ENCODE measurements around the gene SIRT6.
"Not testable (repeated sequence)": the region's sequence is repeated elsewhere in the genome, so short reads cannot be mapped to it uniquely, and the experiment has no call there.

SIRT6 gene

DNA sequence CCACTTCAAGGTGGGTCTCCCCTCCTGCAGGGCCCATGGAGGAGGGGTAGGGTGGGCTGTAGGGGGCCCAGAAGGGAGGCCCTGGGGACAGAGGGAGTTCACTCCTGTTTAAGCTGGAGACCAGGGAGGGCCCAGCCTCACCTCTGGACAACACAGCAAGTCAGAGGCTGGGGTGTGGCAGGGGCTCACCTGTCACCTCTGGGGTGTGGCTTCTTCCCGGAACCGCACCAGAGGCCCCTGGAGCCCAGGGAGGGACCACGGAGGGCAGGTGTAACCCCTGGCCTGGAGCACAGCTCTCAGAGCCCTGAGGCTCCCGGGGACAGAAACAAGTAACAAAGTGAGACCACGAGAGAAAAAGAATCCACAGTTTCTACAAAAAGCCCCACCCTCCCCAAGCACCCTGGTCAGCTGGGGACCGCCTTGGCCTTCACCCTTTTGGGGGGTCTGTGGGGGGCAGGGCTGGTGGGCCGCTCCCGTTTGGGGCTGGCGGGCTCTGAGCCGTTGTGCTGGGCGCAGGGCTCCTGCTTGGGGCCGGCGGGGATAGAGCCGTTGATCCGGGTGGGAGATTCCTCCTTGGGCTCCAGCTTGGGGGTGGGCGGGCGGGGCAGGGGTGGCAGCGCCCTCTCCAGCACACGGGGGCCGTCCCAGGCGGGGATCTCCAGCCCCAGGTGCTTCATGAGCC lies 8.0 kb downstream of the SIRT6 start:
- no peak for DNase-seq (ENCODE audit: low read depth)

DNA sequence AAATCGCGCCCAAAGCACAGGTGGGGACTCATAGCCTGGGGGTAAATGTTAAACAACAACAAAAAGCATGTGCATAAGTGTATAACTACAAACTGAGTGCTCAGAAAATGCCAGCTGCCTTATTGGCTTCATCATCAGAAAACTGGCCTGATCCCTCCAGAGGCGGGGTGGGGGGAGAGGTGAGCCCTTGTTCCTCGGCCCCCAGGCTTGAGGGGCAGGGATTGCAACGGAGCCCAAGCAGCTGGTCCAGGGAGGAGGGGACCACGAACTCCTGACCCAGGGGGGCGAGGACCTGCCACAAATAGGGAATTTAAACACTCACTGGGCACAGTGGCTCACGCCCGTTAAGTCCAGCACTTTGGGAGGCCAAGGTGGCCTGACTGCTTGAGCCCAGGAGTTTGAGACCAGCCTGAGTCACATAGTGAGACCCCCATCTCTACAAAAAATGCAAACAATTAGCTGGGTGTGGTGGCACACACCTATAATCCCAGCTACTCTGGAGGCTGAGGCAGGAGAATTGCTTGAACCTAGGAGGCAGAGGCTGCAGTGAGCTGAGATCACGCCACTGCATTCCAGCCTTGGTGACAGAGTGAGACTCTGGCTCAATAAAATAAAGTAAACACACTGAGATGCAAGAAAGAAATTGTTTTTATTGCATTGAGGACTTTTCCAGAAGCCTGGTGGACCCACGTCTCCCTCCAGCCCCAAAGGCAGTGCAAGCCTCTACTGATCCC lies 8.7 kb downstream of the SIRT6 start:
- no peak for DNase-seq (ENCODE audit: low read depth)

DNA sequence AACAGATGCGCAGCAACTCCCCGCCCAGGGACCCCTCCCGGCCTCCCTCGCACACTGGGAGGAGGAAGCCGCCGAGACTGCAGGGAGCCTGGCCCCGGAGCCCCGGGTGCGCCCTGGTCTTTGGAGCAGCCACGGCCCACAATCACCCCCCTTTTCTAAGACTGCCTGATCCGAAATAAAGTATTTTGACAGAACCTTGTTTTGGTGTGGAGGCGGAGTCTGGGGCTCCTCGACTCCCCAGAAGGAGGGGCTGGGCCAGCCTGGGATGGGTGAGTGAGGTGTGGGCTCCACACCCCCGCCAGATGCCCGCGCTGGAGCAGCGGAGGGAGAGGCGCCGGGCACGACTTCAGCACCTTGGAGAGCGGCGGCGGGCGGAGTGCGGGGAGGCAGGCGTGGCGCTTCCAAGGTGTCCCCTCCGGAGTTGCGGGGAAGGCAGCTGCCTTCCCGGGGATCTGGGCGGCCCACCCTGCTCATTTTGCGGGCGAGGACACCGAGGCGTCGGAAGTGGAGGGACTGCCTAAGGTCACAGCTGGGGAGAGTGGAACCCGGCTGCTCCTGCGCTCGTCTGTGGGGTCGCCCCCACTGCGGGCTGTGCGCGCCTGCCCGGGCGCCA lies 9.4 kb downstream of the SIRT6 start:
- no peak for DNase-seq (ENCODE audit: low read depth)

DNA sequence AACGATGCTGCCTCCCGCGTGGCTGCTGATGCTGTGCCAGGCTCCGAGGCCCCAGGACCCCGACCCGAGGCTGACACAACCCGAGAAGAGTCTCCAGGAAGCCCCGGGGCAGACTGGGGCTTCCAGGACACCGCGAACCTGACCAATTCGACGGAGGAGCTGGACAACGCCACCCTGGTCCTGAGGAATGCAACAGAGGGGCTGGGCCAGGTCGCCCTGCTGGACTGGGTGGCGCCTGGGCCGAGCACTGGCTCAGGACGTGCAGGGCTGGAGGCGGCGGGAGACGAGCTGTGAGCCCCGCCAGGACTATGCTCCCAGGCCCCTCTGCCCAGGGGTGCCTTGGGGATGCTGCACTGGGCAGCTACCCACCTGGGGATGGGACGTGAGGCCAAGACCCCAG lies 10.7 kb downstream of the SIRT6 start:
- no peak for DNase-seq (ENCODE audit: low read depth)

DNA sequence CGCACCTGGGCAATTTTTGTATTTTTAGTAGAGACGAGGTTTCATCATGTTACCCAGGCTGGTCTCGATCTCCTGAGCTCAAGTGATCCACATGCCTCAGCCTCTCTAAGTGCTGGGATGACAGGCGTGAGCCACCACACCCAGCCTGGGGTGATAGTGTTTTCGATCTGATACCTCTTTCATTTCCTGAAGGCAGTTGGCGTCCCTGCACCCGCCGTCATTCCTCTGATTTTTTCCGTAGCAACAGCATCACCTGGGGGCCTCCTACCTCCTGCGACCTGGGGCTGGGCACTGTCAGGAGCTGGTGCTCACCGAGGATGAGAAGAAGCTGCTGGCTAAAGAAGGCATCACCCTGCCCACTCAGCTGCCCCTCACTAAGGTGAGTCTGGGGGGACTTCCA lies 18.1 kb downstream of the SIRT6 start:
- DNase-seq (ENCODE audit: low read depth) = no peak

DNA sequence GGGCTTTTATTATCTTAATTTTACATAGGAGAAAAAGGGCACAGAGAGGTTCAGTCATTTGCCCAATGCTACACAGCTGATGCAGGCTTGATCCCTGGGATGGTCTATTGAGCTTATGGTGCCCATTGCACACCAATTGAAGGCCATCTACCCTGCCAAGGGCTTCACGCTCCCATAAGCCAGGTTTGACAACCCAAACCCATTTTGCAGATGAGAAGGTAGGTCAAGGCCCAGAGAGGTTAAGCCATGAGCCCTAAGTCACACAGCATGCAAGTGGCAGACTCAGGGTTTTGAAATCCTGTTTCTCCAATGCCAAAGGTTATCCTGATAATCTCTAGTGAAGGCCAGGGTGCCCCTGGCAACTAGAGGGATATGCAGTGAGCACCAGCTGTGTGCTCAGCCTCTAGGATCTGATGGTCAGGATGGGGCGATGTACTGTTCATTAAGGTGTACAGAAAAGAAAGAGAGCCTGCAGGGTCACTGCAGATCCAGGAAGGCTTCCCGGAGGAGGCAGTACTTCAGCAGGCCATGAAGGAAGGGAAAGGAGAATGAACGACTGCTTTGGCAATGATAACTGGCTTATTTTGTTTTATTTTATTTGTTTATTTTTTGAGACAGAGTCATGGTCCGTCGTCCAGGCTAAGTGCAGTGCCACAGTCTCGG lies 20.8 kb downstream of the SIRT6 start:
- no peak for DNase-seq (ENCODE audit: low read depth)

DNA sequence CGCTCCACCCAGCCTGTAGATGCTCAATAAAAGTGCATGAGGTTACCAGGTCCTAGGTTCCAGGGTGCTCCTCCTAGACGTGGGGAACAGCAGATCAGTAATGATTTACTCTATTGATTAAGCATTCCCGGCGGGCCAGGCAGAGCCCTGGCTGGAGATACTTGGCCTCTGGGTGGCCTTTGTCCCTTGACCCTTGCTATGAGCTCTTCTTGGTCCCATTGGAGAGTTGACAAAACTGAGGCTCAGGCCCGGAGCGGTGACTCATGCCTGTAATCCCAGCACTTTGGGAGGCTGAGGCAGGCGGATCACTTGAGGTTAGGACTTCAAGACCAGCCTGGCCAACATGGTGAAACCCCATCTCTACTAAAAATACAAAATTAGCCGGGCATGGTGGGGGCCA lies 24.4 kb downstream of the SIRT6 start:
- not testable (repeated sequence) for DNase-seq (ENCODE audit: low read depth)

DNA sequence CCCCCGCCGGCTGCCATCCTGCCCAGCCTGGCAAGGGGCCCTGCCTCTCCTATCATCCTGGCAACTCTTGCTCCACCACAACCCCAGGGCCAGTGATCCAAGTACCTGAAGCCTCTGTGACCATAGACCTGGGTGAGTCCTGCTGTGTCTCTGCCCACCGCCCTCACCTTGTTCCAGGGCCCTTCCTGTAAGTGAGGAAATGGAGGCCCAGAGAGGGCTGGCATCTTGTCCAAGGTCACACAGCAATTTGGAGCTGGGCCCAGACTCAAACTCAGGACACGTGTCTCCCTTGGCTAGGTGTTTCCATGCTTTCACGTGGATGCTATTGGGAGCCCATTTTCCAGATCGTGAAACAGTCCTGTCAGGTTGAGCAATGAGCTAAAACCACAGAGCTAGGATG lies 25.2 kb downstream of the SIRT6 start:
- DNase-seq (ENCODE audit: low read depth) = no peak

DNA sequence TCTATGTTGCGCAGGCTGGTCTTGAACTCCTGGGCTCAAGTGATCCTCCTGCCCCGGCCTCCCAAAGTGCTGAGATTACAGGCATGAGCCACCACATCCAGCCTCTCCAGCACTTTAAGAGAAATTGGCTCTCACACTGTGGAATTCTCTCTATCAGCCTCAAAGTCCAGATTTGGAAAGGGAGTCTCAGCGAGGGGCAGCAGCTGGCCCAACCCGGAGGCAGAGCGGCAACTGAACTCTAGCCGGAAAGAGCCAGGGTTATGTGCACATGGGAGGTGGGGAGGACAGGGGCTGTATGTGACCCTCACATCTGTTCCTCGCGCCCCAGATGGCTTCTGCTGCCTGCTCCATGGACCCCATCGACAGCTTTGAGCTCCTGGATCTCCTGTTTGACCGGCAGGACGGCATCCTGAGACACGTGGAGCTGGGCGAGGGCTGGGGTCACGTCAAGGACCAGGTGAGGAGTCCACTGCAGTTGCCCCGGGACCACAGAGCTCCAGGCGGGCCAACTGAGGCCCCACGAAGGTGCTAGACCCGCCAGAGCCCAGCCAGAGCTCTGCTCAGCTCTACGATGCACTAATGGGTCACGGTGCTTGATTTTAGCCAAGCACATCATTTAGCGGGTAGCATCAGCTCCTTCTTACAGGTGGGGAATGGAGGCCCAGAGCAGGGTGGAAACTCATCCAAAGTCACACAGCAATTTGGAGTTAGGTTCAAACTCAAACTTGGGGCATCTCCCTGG lies 27.6 kb downstream of the SIRT6 start:
- no peak for DNase-seq (ENCODE audit: low read depth)

DNA sequence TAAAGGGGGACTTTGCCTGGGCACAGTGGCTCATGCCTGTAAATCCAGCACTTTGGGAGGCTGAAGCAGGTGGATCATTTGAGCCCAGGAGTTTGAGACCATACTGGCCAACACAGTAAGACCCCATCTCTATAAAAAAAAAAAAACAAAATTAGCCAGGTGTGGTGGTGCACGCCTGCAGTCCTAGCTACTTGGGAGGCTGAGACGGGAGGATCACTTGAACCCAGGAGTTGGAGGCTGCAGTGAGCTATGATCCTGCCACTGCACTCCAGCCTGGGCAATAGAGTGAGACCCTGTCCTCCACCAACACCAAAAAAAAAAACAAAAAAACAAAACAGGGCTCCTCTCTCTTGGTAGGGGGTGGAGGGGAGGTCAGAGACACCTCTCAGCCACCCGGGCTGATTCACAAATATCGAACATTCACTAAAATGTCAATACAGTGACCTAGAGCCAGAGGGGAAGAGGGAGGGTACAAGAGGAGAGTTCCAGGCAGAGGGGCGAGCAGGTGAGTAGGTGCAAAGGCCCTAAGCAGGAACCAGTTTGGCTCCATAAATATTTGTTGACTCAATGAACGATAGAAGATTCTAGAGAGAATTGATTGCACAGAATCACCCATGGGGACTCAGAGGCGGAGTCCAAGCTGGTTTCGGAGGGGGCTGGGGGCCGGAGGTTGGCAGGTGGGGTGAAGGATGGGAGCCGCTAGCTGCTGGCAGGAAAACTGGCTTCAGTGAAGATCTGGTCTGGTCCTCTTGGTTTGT lies 29.9 kb downstream of the SIRT6 start:
- no peak for DNase-seq (ENCODE audit: low read depth)

DNA sequence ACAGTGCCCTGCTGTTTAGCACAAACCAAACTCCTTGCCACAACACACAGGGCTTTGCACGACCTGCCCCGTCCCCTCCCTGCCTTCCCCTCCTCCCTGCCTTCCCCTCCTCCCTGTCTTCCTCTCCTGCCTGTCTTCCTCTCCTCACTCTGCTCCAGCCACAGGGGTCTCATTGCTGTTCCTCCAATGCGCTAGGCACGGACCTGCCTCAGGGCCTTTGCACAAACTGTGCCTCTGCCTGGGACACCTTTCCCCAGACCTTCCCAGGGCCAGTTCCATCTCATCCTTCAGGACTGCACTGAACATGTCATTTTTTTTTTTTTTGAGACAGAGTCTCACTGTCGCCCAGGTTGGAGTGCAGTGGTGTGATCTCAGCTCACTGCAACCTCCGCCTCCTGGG lies 30.7 kb downstream of the SIRT6 start:
- no peak for DNase-seq (ENCODE audit: low read depth)

DNA sequence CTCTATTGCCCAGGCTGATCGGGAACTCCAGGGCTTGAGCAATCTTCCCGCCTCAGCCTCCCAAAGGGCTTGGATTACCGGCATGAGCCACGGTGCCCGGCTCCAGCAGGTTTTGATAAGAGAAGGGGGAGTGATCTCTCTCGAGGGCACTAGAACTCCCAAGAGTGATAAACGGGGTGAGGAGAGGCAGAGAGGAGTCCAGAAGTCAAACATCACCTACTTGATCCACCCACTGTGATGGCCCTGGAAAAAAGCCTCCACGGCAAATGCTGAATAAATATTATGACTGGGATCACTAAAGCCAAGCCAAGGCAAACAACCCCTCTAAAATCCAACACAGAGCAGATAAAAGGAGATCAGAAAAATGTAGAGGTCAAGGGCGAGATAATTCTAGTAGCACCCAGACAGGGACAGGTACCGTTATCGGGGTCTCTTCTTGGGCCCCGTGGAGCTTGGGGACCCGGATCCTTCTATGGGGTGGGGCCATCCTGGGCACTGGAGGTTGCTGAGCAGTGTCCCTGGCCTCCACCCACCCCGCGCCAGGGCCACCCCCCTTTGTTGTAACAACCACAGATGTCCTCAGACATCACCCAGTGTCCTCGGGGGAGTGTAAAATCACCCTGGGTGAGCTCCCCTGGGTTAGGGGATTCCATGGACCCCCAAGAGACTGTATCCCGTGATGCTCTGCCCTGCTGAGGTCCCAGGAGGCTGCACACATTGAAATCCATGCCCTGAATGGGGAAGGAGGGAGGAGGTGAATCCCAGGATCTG lies 32.7 kb downstream of the SIRT6 start:
- no peak for DNase-seq (ENCODE audit: low read depth)

DNA sequence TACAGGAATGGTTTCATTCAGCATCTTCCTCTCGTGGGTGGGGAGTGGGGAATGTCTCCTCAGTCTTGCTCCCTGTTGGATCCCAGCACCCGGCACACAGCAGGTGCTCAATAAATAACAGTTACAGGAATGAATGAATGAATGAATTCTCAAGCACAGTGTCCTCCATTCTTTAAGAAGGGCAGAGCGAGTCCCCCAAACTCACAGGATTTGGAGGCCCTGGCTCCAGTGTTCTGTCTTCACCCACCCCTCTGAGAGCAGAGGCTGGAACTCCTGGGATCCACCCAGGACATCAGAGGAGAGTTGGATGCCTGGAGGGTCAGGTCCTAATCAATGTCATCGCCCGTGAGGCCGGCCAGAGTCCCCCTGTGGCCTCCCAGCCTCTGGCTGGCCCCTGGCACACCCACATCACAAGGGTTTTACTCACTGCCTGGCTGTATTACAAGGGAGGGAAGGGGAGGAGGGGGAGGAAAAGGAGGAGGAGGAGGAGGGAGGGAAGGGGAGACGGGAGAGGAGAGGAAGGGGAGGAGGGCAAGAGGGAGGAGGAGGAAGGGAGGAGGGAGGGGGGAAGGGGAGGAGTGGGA lies 37.6 kb downstream of the SIRT6 start:
- DNase-seq (ENCODE audit: low read depth) = no peak

DNA sequence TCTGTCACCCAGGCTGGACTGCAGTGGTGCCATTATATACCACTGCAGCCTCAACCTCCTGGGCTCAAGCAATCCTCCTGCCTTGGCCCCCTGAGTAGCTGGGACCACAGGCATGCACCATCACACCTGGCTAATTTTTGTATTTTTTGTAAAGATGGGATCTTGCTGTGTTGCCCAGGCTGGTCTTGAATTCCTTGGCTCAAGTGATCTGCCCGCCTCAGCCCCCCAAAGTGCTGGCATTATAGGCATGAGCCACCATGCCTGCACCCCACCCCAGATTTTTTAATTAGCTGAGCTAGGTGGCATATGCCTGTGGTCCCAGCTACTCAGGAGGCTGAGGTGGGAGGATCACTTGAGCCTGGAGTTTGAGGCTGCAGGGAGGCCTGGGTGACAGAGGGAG lies 39.4 kb downstream of the SIRT6 start:
- not testable (repeated sequence) for DNase-seq (ENCODE audit: low read depth)

DNA sequence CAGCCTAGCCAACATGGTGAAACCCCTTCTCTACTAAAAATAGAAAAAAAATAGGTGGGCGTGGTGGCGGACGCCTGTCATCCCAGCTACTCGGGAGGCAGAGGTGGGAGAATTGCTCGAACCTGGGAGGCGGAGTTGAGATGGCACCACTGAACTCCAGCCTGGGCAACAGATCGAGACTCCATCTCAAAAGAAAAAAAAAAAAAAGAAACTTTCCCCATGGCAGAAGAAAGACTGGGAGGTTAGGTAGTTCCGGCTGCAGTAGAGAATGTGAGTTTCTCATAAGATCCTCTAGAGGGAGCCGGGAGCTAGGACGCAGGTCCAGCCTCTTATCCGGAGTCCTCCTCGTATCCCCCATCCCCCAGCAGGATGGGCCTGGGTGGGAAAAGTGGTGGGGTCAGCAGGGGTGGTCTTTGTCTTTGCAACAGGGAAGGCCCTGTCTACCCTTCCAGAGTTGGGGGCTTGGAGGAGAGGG lies 42.1 kb downstream of the SIRT6 start:
- DNase-seq (ENCODE audit: low read depth) = no peak

DNA sequence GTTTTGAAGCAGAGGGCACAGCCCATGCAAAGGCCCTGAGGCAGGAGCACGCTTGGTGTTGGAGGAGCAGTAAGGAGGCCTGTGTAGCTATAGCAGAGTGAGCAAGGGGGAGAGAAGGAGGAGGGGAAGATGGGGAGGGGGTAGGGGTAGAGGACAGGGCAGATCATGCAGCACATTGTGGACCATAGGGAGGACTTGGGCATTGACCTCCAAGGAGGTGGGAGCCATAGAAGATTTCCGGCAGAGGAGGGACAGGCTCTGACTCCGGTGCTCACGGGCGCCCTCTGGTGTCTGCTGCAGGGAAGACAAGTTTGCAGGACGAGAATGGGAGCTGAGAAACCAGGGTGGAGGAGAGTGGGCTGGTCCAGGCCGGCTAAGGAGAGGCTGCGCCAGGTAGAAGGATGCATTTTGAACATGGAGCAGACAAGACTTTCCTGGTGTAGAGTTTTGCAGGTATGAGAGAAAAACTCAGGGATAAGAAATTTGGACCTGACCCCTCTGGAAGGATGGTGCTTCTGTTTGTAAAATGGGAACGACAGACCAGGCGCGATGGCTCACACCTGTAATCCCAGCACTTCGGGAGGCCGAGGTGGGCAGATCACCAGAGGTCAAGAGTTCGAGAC lies 42.6 kb downstream of the SIRT6 start:
- no peak for DNase-seq (ENCODE audit: low read depth)

DNA sequence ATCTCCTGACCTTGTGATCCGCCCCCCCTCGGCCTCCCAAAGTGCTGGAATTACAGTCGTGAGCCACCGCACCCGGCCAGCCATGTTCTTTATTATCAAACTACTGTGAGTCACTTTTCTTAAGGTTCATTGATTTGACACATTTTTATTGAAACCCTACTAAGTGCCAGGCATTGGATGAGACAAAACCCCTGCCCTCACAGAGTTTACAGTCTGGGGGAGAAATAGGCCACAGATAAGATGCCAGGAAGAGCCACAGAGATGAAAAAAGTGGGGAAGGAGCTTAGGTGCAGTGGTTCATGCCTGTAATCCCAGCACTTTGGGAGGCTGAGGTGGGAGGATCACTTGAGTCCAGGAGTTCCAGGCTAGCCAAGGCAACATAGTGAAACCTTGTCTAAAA lies 43.9 kb downstream of the SIRT6 start:
- no peak for DNase-seq (ENCODE audit: low read depth)

DNA sequence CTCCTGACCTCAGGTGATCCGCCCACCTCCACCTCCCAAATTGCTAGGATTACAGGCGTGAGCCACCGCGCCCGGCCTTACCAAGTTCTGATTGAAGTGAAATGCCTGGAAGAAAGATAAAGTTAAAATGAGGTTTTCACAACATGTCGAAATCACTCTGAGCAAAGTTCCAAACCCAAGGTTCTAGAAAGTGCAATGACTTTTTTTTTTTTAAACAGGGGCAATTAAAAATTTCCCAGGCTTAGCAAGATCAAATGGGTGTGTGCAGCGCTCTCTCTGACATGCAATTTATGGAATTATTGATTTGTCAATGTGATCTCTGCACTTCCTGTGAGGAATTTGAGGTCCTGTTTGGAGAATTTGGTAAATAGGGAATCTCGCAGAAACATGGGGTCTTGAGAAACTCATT lies 45.7 kb downstream of the SIRT6 start:
- no peak for DNase-seq (ENCODE audit: low read depth)

DNA sequence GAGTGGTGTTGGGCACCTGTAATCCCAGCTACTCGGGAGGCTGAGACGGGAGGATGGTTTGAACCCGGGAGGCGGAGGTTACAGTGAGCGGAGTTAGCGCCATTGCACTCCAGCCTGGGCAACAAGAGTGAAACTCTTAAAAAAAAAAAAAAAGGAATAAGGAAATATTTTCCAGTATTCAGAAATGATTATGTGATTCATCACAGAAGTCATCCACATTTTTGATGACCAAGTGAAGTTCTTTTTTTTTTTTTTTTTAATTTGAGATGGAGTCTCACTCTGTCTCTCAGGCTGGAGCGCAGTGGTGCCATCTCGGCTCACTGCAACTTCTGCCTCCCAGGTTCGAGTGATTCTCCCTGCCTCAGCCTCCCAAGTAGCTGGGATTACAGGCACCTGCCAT lies 47.0 kb downstream of the SIRT6 start:
- DNase-seq (ENCODE audit: low read depth) = not testable (repeated sequence)

DNA sequence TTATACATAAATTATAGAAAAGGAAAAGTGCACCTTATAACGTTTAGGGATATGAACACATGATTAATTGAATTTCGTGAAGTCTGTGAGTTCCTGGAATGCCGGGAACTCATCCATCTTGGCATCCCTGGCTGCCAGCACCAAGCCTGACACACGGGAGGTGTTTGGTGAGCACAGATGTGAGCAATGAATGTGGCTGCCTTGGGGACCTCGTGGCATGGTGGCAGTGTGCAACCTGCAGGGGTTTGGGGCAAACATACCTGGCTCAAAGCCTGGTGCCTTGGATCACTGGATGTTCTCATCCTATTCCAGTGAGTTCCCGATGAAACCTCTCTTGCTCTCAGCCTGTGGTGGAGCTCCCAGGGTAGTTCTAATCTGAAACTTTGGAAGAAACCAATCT lies 48.0 kb downstream of the SIRT6 start:
- DNase-seq (ENCODE audit: low read depth) = no peak
